Mesodermal cell (in vitro differentiated cells): ENCODE measurements around the gene SEMA6B.

Experiments
- H3K27ac ChIP-seq: 2 replicates; pipeline ENCODE4 v1.7.0; 2013; ENCODE audit warnings: mild to moderate bottlenecking, low read depth, low read length, moderate library complexity; ENCODE audit not compliant: severe bottlenecking
- H3K36me3 ChIP-seq: 2 replicates; pipeline ENCODE4 v1.7.1; 2013; ENCODE audit warnings: mild to moderate bottlenecking, low read length, moderate library complexity; ENCODE audit not compliant: control insufficient read depth, insufficient read depth
- H3K4me1 ChIP-seq: one replicate; pipeline ENCODE4 v1.7.1; 2013; ENCODE audit warnings: mild to moderate bottlenecking, low read length; ENCODE audit not compliant: insufficient read depth, control insufficient read depth, poor library complexity, severe bottlenecking
- H3K4me3 ChIP-seq: 2 replicates; pipeline ENCODE4 v1.7.0; 2013; ENCODE audit warnings: low read length, control low read depth, mild to moderate bottlenecking; ENCODE audit not compliant: insufficient read depth, poor library complexity, severe bottlenecking; ENCODE audit errors: extremely low read depth
- H3K9me3 ChIP-seq: 2 replicates; pipeline ENCODE4 v1.7.1; 2013; ENCODE audit warnings: mild to moderate bottlenecking, low read length, moderate library complexity; ENCODE audit not compliant: control insufficient read depth
- WGBS, 2 experiments: methylation state at CpG; one replicate each; pipeline ENCODE4 v1.1.5; 2013; ENCODE audit warnings: missing lambda C conversion rate in 2 of 2; ENCODE audit not compliant: insufficient coverage in 2 of 2; 5-methylcytosine and 5-hydroxymethylcytosine counted together

Gene SEMA6B

DNA sequence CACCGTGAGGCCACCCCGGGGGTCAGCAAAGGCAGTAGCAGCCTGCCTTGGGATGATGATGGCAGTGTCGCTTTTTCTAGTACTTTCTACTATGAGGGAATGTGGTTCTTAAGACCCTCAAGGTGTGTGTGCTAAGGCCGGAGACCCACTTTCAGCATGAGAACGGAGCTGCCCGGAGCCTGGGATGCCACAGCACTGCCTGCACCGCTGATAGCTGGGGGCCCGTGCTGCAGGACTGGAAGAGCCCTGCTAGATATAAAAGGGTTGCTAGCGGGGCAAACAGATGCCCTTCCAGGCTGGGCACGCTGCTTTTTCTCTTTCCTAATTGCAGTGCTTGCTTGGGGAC is 55.7 kb downstream of the SEMA6B start:
- Histone ChIP-seq H3K9me3 (no peaks in the 10 kb centered on the region), H3K36me3 (peaks cover 53% of the 10 kb centered on the region)
- WGBS, 2 experiments: 95 to 96% methylated on average over 10 of the region's 10 CpGs

GRCh38 chr19:4503132-4503824 is 56.2 kb downstream of the SEMA6B start:
- H3K4me1 ChIP-seq: peaks cover 9% of the 10 kb centered on the region
- H3K9me3 ChIP-seq: no peaks in the 10 kb centered on the region
- 92 to 93% methylated on average over 21 to 23 of the region's 25 CpGs for WGBS, 2 experiments
- no peak overlapping the region for H3K27ac ChIP-seq
- H3K4me3 ChIP-seq: no peak overlapping the region
- peaks cover 59% of the 10 kb centered on the region for H3K36me3 ChIP-seq

More for the DNA sequence above, 55.7 kb downstream of the SEMA6B start:
- H3K27ac ChIP-seq: no peak overlapping the region
- no peak overlapping the region for H3K4me3 ChIP-seq
- H3K4me1 ChIP-seq: peaks cover 9% of the 10 kb centered on the region

GRCh38 chr19:4502282-4503131 is 57.0 kb downstream of the SEMA6B start:
- Histone ChIP-seq H3K27ac (no peak overlapping the region), H3K4me3 (no peak overlapping the region), H3K4me1 (peaks cover 9% of the 10 kb centered on the region), H3K9me3 (no peaks in the 10 kb centered on the region), H3K36me3 (peaks cover 66% of the 10 kb centered on the region)
- WGBS, 2 experiments: 97% methylated on average over 27 to 33 of the region's 37 CpGs

- WGBS, 2 experiments: 91 to 92% methylated on average over 19 to 23 of the region's 25 CpGs
- Histone ChIP-seq H3K4me3 (no peak overlapping the region), H3K9me3 (no peaks in the 10 kb centered on the region), H3K27ac (no peak overlapping the region), H3K36me3 (peaks cover 64% of the 10 kb centered on the region), H3K4me1 (peaks cover 7% of the 10 kb centered on the region)
Measured at GRCh38 chr19:4501691-4502090, 57.8 kb downstream of the SEMA6B start.

DNA sequence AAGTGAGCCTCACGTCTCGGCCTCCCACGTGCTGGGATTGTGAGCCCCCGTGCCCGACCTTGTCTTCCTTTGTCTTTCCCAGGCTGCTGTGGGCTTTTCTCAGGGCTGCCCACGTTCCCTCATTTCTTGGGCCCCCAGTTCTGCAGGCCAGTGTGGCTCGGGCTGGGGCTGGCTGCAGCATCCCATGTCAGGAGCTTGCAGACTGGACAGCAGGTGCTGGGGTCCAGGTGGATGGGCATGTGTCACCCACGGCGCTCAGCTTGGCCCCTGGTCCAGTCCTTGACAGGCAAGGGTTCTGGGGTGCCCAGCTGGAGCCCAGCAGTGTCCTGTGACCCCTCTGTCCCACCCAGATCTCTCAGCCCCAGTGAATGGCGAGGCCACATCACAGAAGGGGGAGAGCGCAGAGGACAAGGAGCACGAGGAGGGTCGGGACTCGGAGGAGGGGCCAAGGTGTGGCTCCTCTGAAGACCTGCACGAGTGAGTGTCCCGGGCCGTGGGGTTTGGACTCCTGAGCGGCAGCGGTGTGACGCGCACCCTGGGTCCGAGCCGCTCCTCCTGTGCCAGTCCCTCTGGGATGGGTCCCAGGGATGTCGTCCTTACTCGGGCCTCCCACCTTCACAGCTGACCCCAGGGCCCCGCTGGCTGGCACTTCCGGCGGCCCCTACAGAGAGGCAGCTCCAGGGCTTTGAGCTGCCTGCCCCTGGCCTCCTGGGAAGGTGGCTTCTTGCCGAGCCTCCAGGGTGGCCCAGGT is 58.5 kb downstream of the SEMA6B start:
- WGBS, 2 experiments: 96 to 99% methylated on average over 22 to 29 of the region's 29 CpGs

GRCh38 chr19:4499855-4500254 is 59.6 kb downstream of the SEMA6B start:
- no peaks in the 10 kb centered on the region for H3K4me1 ChIP-seq
- 94 to 98% methylated on average over 14 of the region's 15 CpGs for WGBS, 2 experiments
- peaks cover 64% of the 10 kb centered on the region for H3K36me3 ChIP-seq
- no peak overlapping the region for H3K4me3 ChIP-seq
- H3K27ac ChIP-seq: no peak overlapping the region
- H3K9me3 ChIP-seq: no peaks in the 10 kb centered on the region

More for the DNA sequence above, 58.5 kb downstream of the SEMA6B start:
- Histone ChIP-seq H3K36me3 (peaks cover 65% of the 10 kb centered on the region), H3K27ac (no peak overlapping the region), H3K4me3 (no peak overlapping the region), H3K4me1 (peaks cover under 1% of the 10 kb centered on the region), H3K9me3 (no peaks in the 10 kb centered on the region)

- 90 to 98% methylated on average over 19 to 23 of the region's 23 CpGs for WGBS, 2 experiments
- Histone ChIP-seq H3K27ac (no peak overlapping the region), H3K4me1 (no peaks in the 10 kb centered on the region), H3K4me3 (no peak overlapping the region), H3K36me3 (peaks cover 63% of the 10 kb centered on the region), H3K9me3 (no peaks in the 10 kb centered on the region)
Measured at GRCh38 chr19:4499318-4499717, 60.2 kb downstream of the SEMA6B start.

DNA sequence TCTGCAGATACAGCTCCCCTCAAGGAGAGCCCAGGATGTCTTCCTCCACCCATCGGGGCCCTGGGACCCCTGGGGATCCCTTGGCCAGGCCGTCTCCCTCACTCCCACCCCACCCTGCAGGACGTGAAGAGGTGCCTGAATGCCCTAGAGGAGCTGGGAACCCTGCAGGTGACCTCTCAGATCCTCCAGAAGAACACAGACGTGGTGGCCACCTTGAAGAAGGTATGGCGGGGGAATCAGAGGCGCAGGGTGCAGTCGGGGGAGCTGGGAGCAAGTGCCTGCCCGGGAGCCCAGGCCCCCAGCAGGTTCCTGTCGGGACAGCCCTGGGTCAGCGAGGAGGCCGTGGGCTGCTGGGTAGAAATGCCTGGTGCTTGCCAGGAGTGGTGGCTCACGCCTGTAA is 60.8 kb downstream of the SEMA6B start:
- H3K36me3 ChIP-seq: peaks cover 70% of the 10 kb centered on the region
- H3K4me1 ChIP-seq: no peaks in the 10 kb centered on the region
- no peaks in the 10 kb centered on the region for H3K9me3 ChIP-seq
- H3K27ac ChIP-seq: no peak overlapping the region
- no peak overlapping the region for H3K4me3 ChIP-seq
- WGBS, 2 experiments: 86 to 88% methylated on average over 8 to 11 of the region's 12 CpGs

- no peaks in the 10 kb centered on the region for H3K4me1 ChIP-seq
- no peak overlapping the region for H3K4me3 ChIP-seq
- 96 to 97% methylated on average over 21 to 25 of the region's 25 CpGs for WGBS, 2 experiments
- no peaks in the 10 kb centered on the region for H3K9me3 ChIP-seq
- H3K36me3 ChIP-seq: peaks cover 75% of the 10 kb centered on the region
- no peak overlapping the region for H3K27ac ChIP-seq
Measured at GRCh38 chr19:4497770-4498389, 61.6 kb downstream of the SEMA6B start.

- no peaks in the 10 kb centered on the region for H3K4me1 ChIP-seq
- H3K4me3 ChIP-seq: no peak overlapping the region
- 91 to 93% methylated on average over 9 to 13 of the region's 18 CpGs for WGBS, 2 experiments
- H3K9me3 ChIP-seq: no peaks in the 10 kb centered on the region
- peaks cover 79% of the 10 kb centered on the region for H3K36me3 ChIP-seq
- H3K27ac ChIP-seq: no peak overlapping the region
Measured at GRCh38 chr19:4496304-4496703, 63.2 kb downstream of the SEMA6B start.
